CD4-positive, alpha-beta T cell (primary cell): ENCODE data around the gene CALML3. TPM values are rescaled to one million over a fixed set of nuclear protein-coding genes. Genes with fewer than 3 reads are reported as not detected.
A peak's percentile ranks its signal among the peaks of the same experiment; 100 is the strongest.

Experiments
- ATAC-seq: fragments of 200-7000 bp; cut with Tn5 transposase; one replicate; pipeline ENCODE4 v1.10.0; 2022; ENCODE audit warnings: mild to moderate bottlenecking; ENCODE audit not compliant: poor library complexity
- CTCF ChIA-PET: fragments of 350-600 bp; sonication (Branson Sonifier 250); formaldehyde crosslinking; loops from one replicate; lab custom pipeline; 2021; ENCODE audit warnings: antibody characterized with exemption, inconsistent platforms; lab: Charles Lee
- POLR2A ChIA-PET: fragments of 350-600 bp; sonication (Branson Sonifier 250); formaldehyde crosslinking; loops from one replicate; lab custom pipeline; 2021; ENCODE audit warnings: antibody characterized with exemption, inconsistent platforms; lab: Charles Lee
- DNase-seq, 14 experiments: peaks; one replicate each; pipeline ENCODE4 v3.0.0-alpha.2; 2013 to 2020; ENCODE audit warnings: mixed read lengths in 2 of 14
- H3K27ac ChIP-seq, 2 donors: one replicate each; pipeline versions ENCODE4 v1.5.1 to v1.7.0; 2013; ENCODE audit warnings: low read length in 2 of 2, low read depth in 1 of 2, mild to moderate bottlenecking in 1 of 2
- H3K27me3 ChIP-seq, 2 experiments: 1 replicate in 1 of 2; 2 replicates in 1 of 2; pipeline versions ENCODE4 v1.6.1 to v1.7.0; 2013; ENCODE audit warnings: low read length in 2 of 2, control low read depth in 1 of 2, mild to moderate bottlenecking in 1 of 2, moderate library complexity in 1 of 2; ENCODE audit not compliant: insufficient read depth in 2 of 2, control insufficient read depth in 1 of 2
- H3K36me3 ChIP-seq: one replicate; pipeline ENCODE4 v1.6.1; 2013; ENCODE audit warnings: low read length, control low read depth; ENCODE audit not compliant: insufficient read depth
- H3K4me1 ChIP-seq: one replicate; pipeline ENCODE4 v1.6.1; 2013; ENCODE audit warnings: low read length, control low read depth; ENCODE audit not compliant: insufficient read depth
- H3K4me3 ChIP-seq: one replicate; pipeline ENCODE4 v1.5.1; 2013; ENCODE audit warnings: mild to moderate bottlenecking, low read length, moderate library complexity
- H3K9me3 ChIP-seq, 2 experiments: 1 replicate in 1 of 2; 2 replicates in 1 of 2; pipeline versions ENCODE4 v1.6.1 to v1.7.0; 2013; ENCODE audit warnings: low read length in 2 of 2, mild to moderate bottlenecking in 2 of 2, control low read depth in 1 of 2, moderate library complexity in 1 of 2; ENCODE audit not compliant: control insufficient read depth in 1 of 2, insufficient read depth in 1 of 2
- H3K27ac Mint-ChIP-seq: one replicate; pipeline ENCODE4 v1.8.0; 2020; ENCODE audit warnings: mixed read lengths
- H3K27me3 Mint-ChIP-seq: one replicate; pipeline ENCODE4 v1.8.0; 2021; ENCODE audit warnings: mixed read lengths
- H3K36me3 Mint-ChIP-seq: one replicate; pipeline ENCODE4 v1.8.0; 2021; ENCODE audit warnings: low read depth, mixed read lengths
- H3K4me1 Mint-ChIP-seq: one replicate; pipeline ENCODE4 v1.8.0; 2021; ENCODE audit warnings: low read depth, mixed read lengths
- H3K4me3 Mint-ChIP-seq: one replicate; pipeline ENCODE4 v1.8.0; 2020; ENCODE audit warnings: mild to moderate bottlenecking, mixed read lengths
- H3K9me3 Mint-ChIP-seq: one replicate; pipeline ENCODE4 v1.8.0; 2020; ENCODE audit warnings: mixed read lengths
- CTCF ChIP-seq: fragments of 200-600 bp; IDR thresholded peaks from one replicate; pipeline ENCODE4 v1.8.0; 2022; ENCODE audit warnings: antibody characterized with exemption, mild to moderate bottlenecking
- intact Hi-C, 2 experiments: fragments of 100-400 bp; cut with DNase I in 1 of 2; cut with micrococcal nuclease in 1 of 2; formaldehyde crosslinking; loops; one replicate each; pipeline versions ENCODE4 v1.15.1 to v1.9.0; 2023 to 2025; cut with DNase I, micrococcal nuclease
- total RNA-seq, 174 experiments: library from RNA in 2 of 174; stranded (reverse) in 2 of 174; gene quantifications; one replicate each; pipeline ENCODE4 v1.2.3 and lab custom pipeline; 2021 to 2026

Gene CALML3
- total RNA-seq, 2 experiments from 2014 or later = not detected

GRCh38 chr10:5506246-5506645 lies 18.5 kb upstream of the CALML3 start:
- intact Hi-C loops = no loop called here
- peaks cover 0 to 2% of the 10 kb centered on the region in 2 experiments for H3K27me3 ChIP-seq
- Mint-ChIP-seq H3K4me3 (no peak overlapping the region), H3K27me3 (no peaks in the 10 kb centered on the region), H3K4me1 (no peaks in the 10 kb centered on the region), H3K9me3 (no peaks in the 10 kb centered on the region), H3K36me3 (no peaks in the 10 kb centered on the region), H3K27ac (no peak overlapping the region)
- no peaks in the 10 kb centered on the region for H3K4me1 ChIP-seq
- peak in 1 of 14 experiments; percentile 14 for DNase-seq
- no peak overlapping the region for H3K4me3 ChIP-seq
- no peak for TF ChIP-seq CTCF
- no peak for ATAC-seq
- POLR2A ChIA-PET = no interaction called here
- H3K36me3 ChIP-seq = no peaks in the 10 kb centered on the region
- no peak overlapping the region for H3K27ac ChIP-seq
- CTCF ChIA-PET = no interaction called here
- no peaks in the 10 kb centered on the region for H3K9me3 ChIP-seq

GRCh38 chr10:5506751-5507648 lies 17.8 kb upstream of the CALML3 start:
- Histone ChIP-seq H3K4me3 (no peak overlapping the region), H3K27me3 (peaks cover 0 to 2% of the 10 kb centered on the region in 2 experiments), H3K36me3 (no peaks in the 10 kb centered on the region), H3K9me3 (no peaks in the 10 kb centered on the region), H3K27ac (no peak overlapping the region), H3K4me1 (no peaks in the 10 kb centered on the region)
- intact Hi-C loops = no loop called here
- peak in 1 of 14 experiments; percentile 21 for DNase-seq
- Mint-ChIP-seq H3K4me3 (no peak overlapping the region), H3K9me3 (no peaks in the 10 kb centered on the region), H3K36me3 (no peaks in the 10 kb centered on the region), H3K27ac (no peak overlapping the region), H3K27me3 (no peaks in the 10 kb centered on the region), H3K4me1 (peaks cover under 1% of the 10 kb centered on the region)
- ChIA-PET CTCF (no interaction called here), POLR2A (interaction anchor here (0.5 kb wide), 1 partner anchor 75 kb away, joined by 4 read pairs; no protein-coding TSS in a partner anchor)
- no peak for ATAC-seq
- TF ChIP-seq CTCF = no peak

- ChIA-PET CTCF (no interaction called here), POLR2A (no interaction called here)
- peaks cover 2% of the 10 kb centered on the region for H3K4me1 ChIP-seq
- TF ChIP-seq CTCF = no peak
- ATAC-seq (no peak), DNase-seq (no peak)
- no peak overlapping the region for H3K27ac ChIP-seq
- no peak overlapping the region for H3K4me3 ChIP-seq
- no peaks in the 10 kb centered on the region for H3K9me3 Mint-ChIP-seq
- no peaks in the 10 kb centered on the region for H3K9me3 ChIP-seq
- H3K4me3 Mint-ChIP-seq = no peak overlapping the region
- H3K27me3 Mint-ChIP-seq = no peaks in the 10 kb centered on the region
- H3K36me3 Mint-ChIP-seq = no peaks in the 10 kb centered on the region
- H3K36me3 ChIP-seq = no peaks in the 10 kb centered on the region
- intact Hi-C loops = no loop called here
- H3K4me1 Mint-ChIP-seq = peaks cover 7% of the 10 kb centered on the region
- H3K27me3 ChIP-seq = peaks cover 0 to 2% of the 10 kb centered on the region in 2 experiments
- no peak overlapping the region for H3K27ac Mint-ChIP-seq
These were observed 17.1 kb upstream of the CALML3 start for GRCh38 chr10:5507649-5508131.
